Nephron (organoid): Measurements from ENCODE around the gene LAMB4.

Experiments used
- H3K27ac Mint-ChIP-seq, 3 experiments: 2 replicates each; pipeline ENCODE4 v1.8.0; 2020; ENCODE audit warnings: mixed read lengths in 3 of 3, mild to moderate bottlenecking in 2 of 3, moderate library complexity in 1 of 3
- H3K27me3 Mint-ChIP-seq: 2 replicates; pipeline ENCODE4 v1.8.0; 2021; ENCODE audit warnings: low read depth, mild to moderate bottlenecking, moderate library complexity, mixed read lengths
- H3K36me3 Mint-ChIP-seq: 2 replicates; pipeline ENCODE4 v1.8.0; 2020; ENCODE audit warnings: low read depth, mixed read lengths
- H3K4me1 Mint-ChIP-seq: 2 replicates; pipeline ENCODE4 v1.8.0; 2020; ENCODE audit warnings: mixed read lengths
- H3K4me3 Mint-ChIP-seq, 3 experiments: 2 replicates each; pipeline ENCODE4 v1.8.0; 2020; ENCODE audit warnings: mild to moderate bottlenecking in 3 of 3, mixed read lengths in 3 of 3, moderate library complexity in 2 of 3
- H3K9me3 Mint-ChIP-seq: 2 replicates; pipeline ENCODE4 v1.8.0; 2020; ENCODE audit warnings: mixed read lengths
- CTCF ChIP-seq, 3 experiments: fragments of 200-600 bp; sonication (generic); IDR thresholded peaks; one replicate each; pipeline ENCODE4 v1.5.0; 2021; ENCODE audit warnings: antibody characterized with exemption in 3 of 3; ENCODE audit not compliant: unreplicated experiment in 3 of 3

The LAMB4 gene

GRCh38 chr7:107998660-107999480, 131.3 kb downstream of the LAMB4 start:
- Mint-ChIP-seq H3K27ac (peak overlapping the region; percentile 80 to 92 (median 81)), H3K36me3 (peaks cover 42% of the 10 kb centered on the region), H3K27me3 (peaks cover 38% of the 10 kb centered on the region), H3K4me1 (peaks cover 54% of the 10 kb centered on the region), H3K4me3 (peak overlapping the region; percentile 69 to 96 (median 73)), H3K9me3 (no peaks in the 10 kb centered on the region)
- TF ChIP-seq CTCF (IDR thresholded peaks at IDR 0.05; ENCODE audit: unreplicated experiment in 3 of 3): no peak

GRCh38 chr7:107998150-107998549, 132.0 kb downstream of the LAMB4 start:
- no peaks in the 10 kb centered on the region for H3K9me3 Mint-ChIP-seq
- peaks cover 59% of the 10 kb centered on the region for H3K4me1 Mint-ChIP-seq
- H3K4me3 Mint-ChIP-seq: peak overlapping the region; percentile 32 to 54 (median 47)
- peaks cover 49% of the 10 kb centered on the region for H3K36me3 Mint-ChIP-seq
- no peak for TF ChIP-seq CTCF (IDR thresholded peaks at IDR 0.05; ENCODE audit: unreplicated experiment in 3 of 3)
- H3K27me3 Mint-ChIP-seq: peaks cover 34% of the 10 kb centered on the region
- H3K27ac Mint-ChIP-seq: peak overlapping the region; percentile 78 to 81 (median 80)

GRCh38 chr7:107996072-107996882, 133.9 kb downstream of the LAMB4 start:
- no peaks in the 10 kb centered on the region for H3K9me3 Mint-ChIP-seq
- H3K27ac Mint-ChIP-seq: peak overlapping the region; percentile 91 to 97 (median 92)
- peaks cover 65% of the 10 kb centered on the region for H3K4me1 Mint-ChIP-seq

GRCh38 chr7:107995184-107996071, 134.7 kb downstream of the LAMB4 start:
- H3K36me3 Mint-ChIP-seq: peaks cover 56% of the 10 kb centered on the region
- TF ChIP-seq CTCF (IDR thresholded peaks at IDR 0.05; ENCODE audit: unreplicated experiment in 3 of 3): no peak
- peaks cover 26% of the 10 kb centered on the region for H3K27me3 Mint-ChIP-seq
- H3K27ac Mint-ChIP-seq: peak overlapping the region; percentile 91 to 97 (median 92)
- peak overlapping the region; percentile 34 to 65 (median 55) for H3K4me3 Mint-ChIP-seq
- H3K9me3 Mint-ChIP-seq: no peaks in the 10 kb centered on the region
- peaks cover 65% of the 10 kb centered on the region for H3K4me1 Mint-ChIP-seq

More at GRCh38 chr7:107996072-107996882, 133.9 kb downstream of the LAMB4 start:
- Mint-ChIP-seq H3K36me3 (peaks cover 57% of the 10 kb centered on the region), H3K4me3 (peak overlapping the region; percentile 34 to 65 (median 55)), H3K27me3 (peaks cover 28% of the 10 kb centered on the region)
- TF ChIP-seq CTCF (IDR thresholded peaks at IDR 0.05; ENCODE audit: unreplicated experiment in 3 of 3): no peak

- H3K9me3 Mint-ChIP-seq: no peaks in the 10 kb centered on the region
- H3K27me3 Mint-ChIP-seq: peaks cover 26% of the 10 kb centered on the region
- H3K4me1 Mint-ChIP-seq: peaks cover 68% of the 10 kb centered on the region
- no peak for TF ChIP-seq CTCF (IDR thresholded peaks at IDR 0.05; ENCODE audit: unreplicated experiment in 3 of 3)
- peak overlapping the region; percentile 91 to 97 (median 92) for H3K27ac Mint-ChIP-seq
- H3K36me3 Mint-ChIP-seq: peaks cover 62% of the 10 kb centered on the region
- no peak overlapping the region for H3K4me3 Mint-ChIP-seq
Measured at GRCh38 chr7:107994421-107995030, 135.6 kb downstream of the LAMB4 start.
